NCI-H187 treated with DMSO at 0.1 percent for 48 hours (cell line): Measurements from ENCODE around the gene TTPAL.

ENCODE experiments used
- DNase-seq: peaks from one replicate; lab custom pipeline; 2025; lab: John Stamatoyannopoulos, UW

TTPAL gene

DNA sequence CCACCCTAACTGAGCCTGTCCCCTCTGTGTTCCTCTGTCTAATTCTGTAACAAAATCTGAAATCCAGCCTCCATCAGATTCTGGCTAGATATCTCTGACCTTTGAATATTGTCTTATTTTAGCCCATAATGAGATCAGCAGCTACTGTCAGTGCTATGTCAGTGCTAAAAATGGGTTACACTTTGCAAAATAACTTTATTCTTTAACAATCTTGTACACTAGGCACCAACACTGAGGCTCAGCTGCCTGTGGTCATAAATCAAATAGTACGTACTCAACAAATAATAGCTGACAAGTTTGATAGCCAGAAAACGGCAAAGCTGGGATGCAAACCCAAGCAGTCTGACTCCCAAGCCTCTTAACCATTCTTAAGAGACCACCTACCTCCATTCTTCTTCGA, 22.1 kb downstream of the TTPAL start:
- DNase-seq = no peak

GRCh38 chr20:44500221-44500620, 24.5 kb downstream of the TTPAL start:
- DNase-seq = no peak

DNA sequence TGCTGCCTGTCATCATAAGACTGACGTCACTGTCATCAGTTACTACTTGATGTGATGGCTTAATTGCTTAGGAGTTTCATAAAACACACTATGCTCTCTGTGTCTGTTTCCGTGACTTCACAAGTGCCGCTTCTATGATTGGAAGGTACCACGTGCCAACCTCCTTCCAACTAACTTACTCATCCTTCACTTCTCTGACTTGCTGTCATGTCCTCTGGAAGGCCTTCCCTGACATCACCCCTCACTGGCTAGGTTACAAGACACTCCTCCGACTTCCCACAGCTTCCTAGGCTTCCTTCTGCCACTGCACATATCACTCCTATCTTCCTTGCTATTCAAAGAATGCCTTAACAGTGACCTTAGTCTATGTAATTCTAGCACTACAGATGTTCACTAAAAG, 25.8 kb downstream of the TTPAL start:
- DNase-seq = no peak

GRCh38 chr20:44502968-44503367, 27.3 kb downstream of the TTPAL start:
- no peak for DNase-seq

GRCh38 chr20:44504402-44505307, 29.0 kb downstream of the TTPAL start:
- no peak for DNase-seq

DNA sequence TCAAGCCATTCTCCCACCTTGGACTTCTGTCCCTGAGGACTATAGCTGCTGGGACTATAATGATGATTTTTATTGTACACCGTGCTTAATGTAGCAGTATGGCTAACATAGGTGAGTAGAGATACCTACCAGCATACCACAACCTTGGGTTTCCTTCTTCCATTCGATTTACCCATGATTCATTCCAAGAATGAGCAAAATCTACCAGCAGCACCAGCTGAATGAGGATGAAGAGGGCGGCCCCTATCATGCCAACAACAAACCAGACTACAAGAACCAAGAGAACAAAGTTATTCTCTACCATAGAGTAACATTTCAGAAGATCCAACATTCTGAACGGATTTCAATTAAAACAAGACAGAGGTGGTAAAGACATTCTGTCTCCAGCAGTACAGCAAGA, 34.1 kb downstream of the TTPAL start:
- DNase-seq = no peak

DNA sequence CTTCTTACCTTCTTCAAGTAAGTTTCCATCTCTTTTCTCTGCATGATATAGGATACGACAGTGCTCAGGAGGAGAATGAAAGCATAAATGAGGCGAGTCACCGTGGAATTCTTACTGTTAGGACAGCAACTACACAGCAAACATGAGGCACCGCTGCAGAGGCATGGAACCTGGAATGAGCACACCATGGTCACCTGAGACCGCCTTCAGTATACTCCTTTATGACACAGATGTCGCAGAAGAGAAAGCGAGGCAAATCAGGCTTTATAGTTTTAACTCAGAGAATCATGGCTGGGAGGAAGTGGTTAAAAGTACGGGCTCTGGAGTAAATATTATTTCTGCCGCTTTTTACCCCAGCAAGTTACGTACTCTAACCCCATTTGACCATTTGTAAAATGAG, 38.2 kb downstream of the TTPAL start:
- no peak for DNase-seq

DNA sequence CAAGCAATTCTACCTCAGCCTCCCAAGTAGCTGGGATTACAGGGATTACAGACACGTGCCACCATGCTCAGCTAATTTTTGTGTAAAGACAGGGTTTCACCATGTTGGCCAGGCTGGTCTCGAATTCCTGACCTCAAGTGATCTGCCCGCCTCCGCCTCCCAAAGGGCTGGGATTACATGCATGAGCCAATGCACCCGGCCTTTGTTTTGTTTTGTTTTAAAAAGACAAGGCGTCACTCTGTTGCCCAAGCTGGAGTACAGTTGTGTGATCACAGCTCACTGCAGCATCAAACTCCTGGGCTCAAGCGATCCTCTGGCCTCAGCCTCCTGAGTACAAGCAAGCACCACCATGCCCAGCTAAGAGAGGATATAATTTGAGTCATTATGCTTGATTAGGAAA, 40.8 kb downstream of the TTPAL start:
- DNase-seq = no peak

- DNase-seq = no peak
Measured at GRCh38 chr20:44517454-44517853, 41.8 kb downstream of the TTPAL start.

GRCh38 chr20:44518248-44518647, 42.6 kb downstream of the TTPAL start:
- no peak for DNase-seq

DNA sequence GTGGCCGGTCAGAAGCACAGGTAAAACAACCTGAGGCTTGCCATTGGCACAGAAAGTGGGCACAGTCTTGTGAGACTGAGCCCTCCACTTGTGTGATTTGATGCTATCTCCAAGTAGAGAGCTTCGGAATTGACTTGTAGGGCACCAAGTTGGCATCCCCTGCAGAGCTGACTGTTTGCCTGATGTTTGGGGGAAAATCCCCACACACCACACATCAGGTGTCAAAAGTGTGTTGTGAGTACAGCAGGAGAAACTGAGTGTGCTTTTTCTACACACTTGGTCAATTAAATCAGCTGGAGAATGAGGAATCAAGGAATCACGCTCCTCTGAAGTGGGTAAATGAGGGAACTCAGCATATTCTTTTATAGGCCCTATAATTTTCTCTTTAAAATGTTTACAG, 45.2 kb downstream of the TTPAL start:
- DNase-seq = no peak

DNA sequence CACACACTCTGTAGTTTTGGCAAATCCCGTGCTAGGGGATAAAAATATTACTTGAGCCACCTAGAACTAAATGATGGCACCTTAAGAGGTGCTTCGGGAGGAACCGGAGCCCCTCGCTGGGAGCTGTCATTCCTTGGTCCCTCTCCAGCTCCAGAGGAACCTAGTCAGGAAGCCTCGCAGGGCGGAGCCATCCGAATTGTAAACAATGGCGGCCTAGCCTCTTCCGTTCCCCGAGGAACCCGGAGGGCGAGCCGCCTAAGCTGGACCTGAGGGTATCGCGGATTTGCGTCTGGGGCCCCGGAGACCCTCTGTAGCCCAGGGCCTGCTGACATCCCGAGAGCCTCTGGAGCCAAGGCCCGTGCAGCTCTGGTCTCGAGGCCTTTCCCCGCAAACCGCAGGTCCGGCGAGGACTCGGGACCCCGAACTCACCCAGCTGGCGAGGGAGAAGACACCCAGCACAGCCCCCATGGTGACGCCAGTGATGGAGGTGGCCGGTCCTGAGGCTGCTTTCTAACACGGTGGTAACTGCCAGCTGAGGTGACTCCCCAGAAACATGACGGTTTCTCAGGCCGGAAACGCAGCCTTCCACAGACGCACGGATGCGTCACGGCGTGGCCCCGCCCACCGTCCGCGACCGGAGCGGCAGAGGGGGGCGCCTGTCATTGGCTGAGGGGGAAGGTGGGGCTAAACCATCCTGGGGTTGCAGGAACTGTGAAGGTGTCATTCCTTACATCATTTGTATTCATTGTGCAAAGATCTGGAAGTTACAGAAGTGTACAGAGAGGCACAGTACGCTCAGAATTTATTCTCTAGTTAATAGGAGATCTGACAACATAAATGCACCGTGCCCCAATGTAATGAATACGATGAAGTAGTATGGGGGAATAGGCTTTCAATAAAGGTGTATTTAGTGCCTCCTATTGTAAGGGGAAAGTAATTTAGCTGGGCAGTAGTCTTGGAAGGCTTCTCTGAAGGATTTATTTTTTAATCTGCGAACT, 46.1 kb downstream of the TTPAL start, which contains the start of gene SERINC3:
Gene SERINC3, minus strand, starts transcription at position 587 of the 998 bp plus-strand sequence. Its CDS starts 119 bp downstream, at position 468.
- peak; percentile 63 for DNase-seq

DNA sequence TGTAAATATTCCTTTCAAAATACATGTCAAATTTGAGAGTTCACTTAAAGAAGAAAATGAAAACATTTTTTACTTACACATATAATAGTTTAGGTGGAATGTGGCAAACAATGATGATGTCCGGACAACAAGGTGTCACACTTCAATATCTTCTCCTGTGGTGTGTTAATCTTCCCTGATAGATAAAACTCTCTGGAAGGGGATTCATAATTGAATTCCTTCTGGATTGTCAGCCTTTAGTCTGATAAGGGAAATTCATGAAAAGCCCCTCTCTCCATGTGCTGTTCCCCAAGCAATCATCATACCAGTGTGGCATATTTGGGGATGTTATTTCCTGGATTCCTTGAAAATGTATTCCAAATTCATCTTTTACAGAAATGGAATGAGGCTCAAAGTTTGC, 47.2 kb downstream of the TTPAL start:
- no peak for DNase-seq

DNA sequence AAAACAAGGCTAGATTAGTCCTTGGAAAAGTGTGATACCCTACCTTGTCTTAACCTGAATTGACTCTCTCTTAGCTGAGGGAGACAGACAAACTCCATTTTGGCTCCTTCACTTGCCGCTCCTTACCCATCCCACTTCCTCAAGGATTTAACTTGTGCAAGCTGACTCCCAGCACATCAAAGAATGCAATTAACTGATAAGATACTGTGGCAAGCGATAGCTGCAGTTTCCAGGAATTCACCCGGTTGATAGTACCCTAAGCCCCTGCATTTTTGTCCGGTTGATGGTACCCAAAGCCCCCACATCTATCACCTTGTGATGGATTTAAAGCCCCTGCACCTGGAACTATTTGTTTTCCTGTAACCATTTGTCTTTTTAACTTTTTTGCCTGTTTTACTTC, 48.1 kb downstream of the TTPAL start:
- DNase-seq = no peak

- DNase-seq = no peak
Measured at GRCh38 chr20:44526129-44526528, 50.5 kb downstream of the TTPAL start.

DNA sequence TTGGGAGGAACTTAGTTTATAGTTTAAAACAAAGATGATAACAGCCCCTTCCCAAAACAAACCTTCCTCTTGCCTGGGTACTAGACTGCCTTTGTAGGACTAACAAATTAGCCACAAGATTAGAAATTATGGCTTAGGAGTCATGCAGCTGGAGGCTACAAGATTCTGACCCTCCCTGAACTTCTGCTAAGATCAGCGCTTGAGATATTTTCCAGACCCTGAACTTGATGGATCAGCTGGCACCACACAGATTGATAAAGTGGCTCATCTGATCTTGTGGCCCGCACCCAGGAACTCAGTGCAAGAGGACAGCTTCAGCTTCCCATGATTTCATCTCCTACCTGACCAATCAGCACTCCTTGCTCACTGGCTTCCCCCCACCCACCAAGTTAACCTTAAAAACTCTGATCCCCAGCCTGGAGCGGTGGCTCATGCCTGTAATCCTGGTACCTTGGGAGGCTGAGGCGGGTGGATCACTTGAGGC, 52.1 kb downstream of the TTPAL start:
- no peak for DNase-seq

GRCh38 chr20:44528309-44528708, 52.6 kb downstream of the TTPAL start:
- no peak for DNase-seq

- no peak for DNase-seq
Measured at GRCh38 chr20:44532259-44532980, 56.7 kb downstream of the TTPAL start.

DNA sequence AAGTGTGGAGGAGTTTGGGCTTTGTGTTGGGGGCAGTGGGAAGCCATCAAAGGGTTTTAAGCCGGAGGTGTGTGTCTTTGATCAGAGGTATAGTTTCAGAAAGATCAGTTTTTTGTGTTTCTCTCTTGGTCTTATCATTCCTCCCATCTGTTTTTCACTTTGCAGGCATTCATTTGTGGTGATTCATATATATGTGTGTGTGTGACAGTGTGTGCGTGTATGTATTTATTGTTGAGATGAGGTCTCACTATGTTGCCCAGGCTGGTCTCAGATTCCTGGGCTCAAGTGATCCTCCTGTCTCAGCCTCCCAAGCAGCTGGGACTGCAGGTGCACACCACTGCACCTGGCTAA, 57.3 kb downstream of the TTPAL start:
- DNase-seq = no peak

DNA sequence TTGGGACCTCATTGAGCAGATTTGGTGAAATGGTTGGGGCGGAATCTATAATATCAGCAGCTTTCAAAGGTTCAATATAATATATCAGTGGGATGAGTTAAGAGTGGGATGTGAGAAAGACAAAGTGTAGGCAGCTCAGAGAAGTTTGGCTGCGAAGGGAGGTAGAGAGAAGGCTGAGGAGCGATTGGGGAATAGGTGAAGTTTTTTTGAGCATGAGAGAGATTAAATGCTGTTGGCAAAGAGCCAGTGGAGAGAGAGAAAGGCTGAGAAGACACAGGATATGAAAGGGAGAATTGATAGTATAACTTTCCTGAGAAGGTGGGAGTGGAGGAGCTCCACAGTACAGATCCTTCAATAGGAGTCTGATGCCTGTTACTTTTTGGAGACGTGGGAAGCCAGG, 58.3 kb downstream of the TTPAL start:
- no peak for DNase-seq

DNA sequence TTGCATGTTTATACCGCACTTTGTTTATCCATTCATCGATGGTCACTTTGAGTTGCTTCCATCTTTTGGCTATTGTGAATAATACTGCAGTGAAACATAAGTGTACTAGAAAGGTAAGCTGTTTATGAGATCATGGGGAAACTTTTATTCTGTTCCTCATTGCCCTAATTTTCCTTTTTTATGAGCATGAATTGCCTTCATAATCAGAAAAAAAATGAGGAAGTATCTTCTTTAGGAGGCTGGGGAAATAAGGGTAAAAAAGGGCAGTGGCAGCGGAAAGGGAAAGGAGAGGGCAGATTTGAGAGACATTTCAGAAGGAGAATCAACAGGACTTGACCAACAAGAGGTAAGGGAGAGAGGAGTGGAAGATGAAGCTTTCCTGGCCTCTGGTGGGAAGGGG, 60.5 kb downstream of the TTPAL start:
- no peak for DNase-seq

- no peak for DNase-seq
Measured at GRCh38 chr20:44537993-44538392, 62.3 kb downstream of the TTPAL start.
